Stimulated activated naive B cell treated with anti-CD40 and anti-IgM and Interleukin-4, amounts not matched to agents 10 μg/mL and 1 μg/mL and 100 μg/mL, for 72 hours (primary cell): ENCODE measurements around the gene UBE4B.
"Not testable (repeated sequence)": the region's sequence is repeated elsewhere in the genome, so short reads cannot be mapped to it uniquely, and the experiment has no call there.

Source experiments
- ATAC-seq, 2 donors: fragments of 150-1000 bp; cut with Tn5 transposase; replicated peaks; 2 replicates each; pipeline ENCODE4 v1.10.0; 2021; ENCODE audit warnings: moderate library complexity in 1 of 2
- DNase-seq: peaks from one replicate; pipeline ENCODE4 v3.0.0; 2021
- H3K27ac Mint-ChIP-seq: one replicate; pipeline ENCODE4 v1.8.0; 2022; ENCODE audit warnings: mild to moderate bottlenecking, mixed read lengths
- H3K27me3 Mint-ChIP-seq, 2 donors: one replicate each; pipeline ENCODE4 v1.8.0; 2022; ENCODE audit warnings: mixed read lengths in 2 of 2
- H3K36me3 Mint-ChIP-seq, 2 donors: one replicate each; pipeline ENCODE4 v1.8.0; 2022; ENCODE audit warnings: mixed read lengths in 2 of 2, mild to moderate bottlenecking in 1 of 2
- H3K4me1 Mint-ChIP-seq, 2 donors: one replicate each; pipeline ENCODE4 v1.8.0; 2022; ENCODE audit warnings: mixed read lengths in 2 of 2, mild to moderate bottlenecking in 1 of 2
- H3K4me3 Mint-ChIP-seq, 2 donors: one replicate each; pipeline ENCODE4 v1.8.0; 2022; ENCODE audit warnings: mild to moderate bottlenecking in 2 of 2, mixed read lengths in 2 of 2, moderate library complexity in 1 of 2
- H3K9me3 Mint-ChIP-seq, 2 donors: one replicate each; pipeline ENCODE4 v1.8.0; 2022; ENCODE audit warnings: mixed read lengths in 2 of 2, mild to moderate bottlenecking in 1 of 2

Gene UBE4B

GRCh38 chr1:10020678-10021077 is 12.1 kb upstream of the UBE4B start:
- DNase-seq, ATAC-seq, H3K9me3 Mint-ChIP-seq, H3K36me3 Mint-ChIP-seq, H3K27me3 Mint-ChIP-seq, H3K27ac Mint-ChIP-seq, H3K4me1 Mint-ChIP-seq, H3K4me3 Mint-ChIP-seq: not testable (repeated sequence)

GRCh38 chr1:10021992-10022391 is 10.8 kb upstream of the UBE4B start:
- DNase-seq, H3K27me3 Mint-ChIP-seq, H3K36me3 Mint-ChIP-seq, ATAC-seq, H3K4me3 Mint-ChIP-seq, H3K9me3 Mint-ChIP-seq, H3K4me1 Mint-ChIP-seq, H3K27ac Mint-ChIP-seq: not testable (repeated sequence)

- Mint-ChIP-seq H3K36me3 (no peaks in the 10 kb centered on the region), H3K4me3 (no peak overlapping the region), H3K4me1 (no peaks in the 10 kb centered on the region), H3K27me3 (peaks cover 0 to 2% of the 10 kb centered on the region in 2 donors), H3K9me3 (no peaks in the 10 kb centered on the region), H3K27ac (no peak overlapping the region)
- ATAC-seq (no peak), DNase-seq (no peak)
Measured at GRCh38 chr1:10022656-10023055, 10.1 kb upstream of the UBE4B start.

- Mint-ChIP-seq H3K4me1 (no peaks in the 10 kb centered on the region), H3K9me3 (no peaks in the 10 kb centered on the region), H3K36me3 (no peaks in the 10 kb centered on the region), H3K27ac (no peak overlapping the region), H3K4me3 (no peak overlapping the region), H3K27me3 (no peaks in the 10 kb centered on the region)
- DNase-seq (no peak), ATAC-seq (no peak)
Measured at GRCh38 chr1:10025354-10025753, 7.4 kb upstream of the UBE4B start.

DNA sequence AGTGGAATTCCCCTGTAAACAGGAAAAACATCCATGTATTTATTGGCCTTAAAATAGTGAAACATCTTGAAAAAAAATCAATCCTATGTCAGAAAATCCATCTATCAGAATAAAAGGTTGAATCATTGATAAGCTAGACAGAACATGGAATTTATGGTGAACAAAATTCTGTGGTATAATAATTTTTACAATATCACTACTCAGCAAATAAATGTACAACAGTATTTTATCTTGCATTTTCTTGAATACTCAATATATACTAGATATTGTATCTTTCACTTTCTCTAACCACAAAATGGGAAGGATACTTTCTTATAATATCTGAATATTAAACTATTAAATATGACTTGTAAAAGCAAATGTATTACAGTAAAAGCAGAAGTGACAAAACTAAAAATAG is 5.7 kb upstream of the UBE4B start:
- no peak overlapping the region for H3K4me3 Mint-ChIP-seq
- ATAC-seq (no peak), DNase-seq (no peak)
- H3K36me3 Mint-ChIP-seq: no peaks in the 10 kb centered on the region
- H3K27ac Mint-ChIP-seq: no peak overlapping the region
- no peaks in the 10 kb centered on the region for H3K27me3 Mint-ChIP-seq
- H3K9me3 Mint-ChIP-seq: no peaks in the 10 kb centered on the region
- H3K4me1 Mint-ChIP-seq: peaks cover 0 to 1% of the 10 kb centered on the region in 2 donors

GRCh38 chr1:10028956-10029500 is 3.7 kb upstream of the UBE4B start:
- not testable (repeated sequence) for H3K9me3 Mint-ChIP-seq, H3K36me3 Mint-ChIP-seq, H3K27ac Mint-ChIP-seq, H3K27me3 Mint-ChIP-seq, DNase-seq, ATAC-seq, H3K4me3 Mint-ChIP-seq
- peaks cover 5 to 14% of the 10 kb centered on the region in 2 donors for H3K4me1 Mint-ChIP-seq

- H3K4me1 Mint-ChIP-seq: peaks cover 11 to 27% of the 10 kb centered on the region in 2 donors
- no peaks in the 10 kb centered on the region for H3K9me3 Mint-ChIP-seq
- DNase-seq (no peak), ATAC-seq (no peak)
- H3K36me3 Mint-ChIP-seq: no peaks in the 10 kb centered on the region
- H3K27ac Mint-ChIP-seq: no peak overlapping the region
- no peak overlapping the region for H3K4me3 Mint-ChIP-seq
- H3K27me3 Mint-ChIP-seq: no peaks in the 10 kb centered on the region
Measured at GRCh38 chr1:10031461-10031860, 1.3 kb upstream of the UBE4B start.

DNA sequence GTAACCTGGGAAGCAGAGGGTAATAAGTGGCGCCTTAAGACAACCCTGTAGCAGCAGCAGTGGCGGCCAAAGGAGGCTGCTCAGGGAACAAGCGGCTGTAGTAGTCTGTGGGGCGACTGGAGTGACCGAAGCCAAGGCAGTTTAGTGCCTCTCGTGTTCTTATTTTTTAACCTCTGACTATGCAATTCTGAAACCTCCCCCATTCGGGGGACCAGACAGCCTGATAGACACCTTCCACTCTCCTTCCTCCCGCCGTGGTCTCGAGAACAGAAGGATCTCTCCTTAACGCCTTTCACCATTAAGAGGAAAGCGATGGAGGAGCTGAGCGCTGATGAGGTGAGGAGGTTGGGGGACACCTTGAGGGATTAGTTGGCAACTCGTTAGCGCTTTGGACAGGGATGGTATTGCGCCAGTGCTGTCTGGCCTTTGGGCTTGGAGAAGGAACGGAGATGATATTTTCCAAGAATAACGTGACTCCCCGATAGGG is 644 bp downstream of the UBE4B start:
- Mint-ChIP-seq H3K4me1 (peaks cover 11 to 27% of the 10 kb centered on the region in 2 donors), H3K4me3 (peak overlapping the region; percentile 94 to 95), H3K9me3 (no peaks in the 10 kb centered on the region), H3K27me3 (no peaks in the 10 kb centered on the region), H3K36me3 (peaks cover 0 to under 1% of the 10 kb centered on the region in 2 donors), H3K27ac (peak overlapping the region; percentile 96)
- peak; percentile 32 to 41 for ATAC-seq
- DNase-seq: no peak

GRCh38 chr1:10042746-10043145 is 10.0 kb downstream of the UBE4B start:
- no peak for DNase-seq
- H3K27ac Mint-ChIP-seq: no peak overlapping the region
- peaks cover 14 to 41% of the 10 kb centered on the region in 2 donors for H3K4me1 Mint-ChIP-seq
- no peaks in the 10 kb centered on the region for H3K27me3 Mint-ChIP-seq
- no peaks in the 10 kb centered on the region for H3K9me3 Mint-ChIP-seq
- ATAC-seq: no peak
- H3K4me3 Mint-ChIP-seq: no peak overlapping the region
- H3K36me3 Mint-ChIP-seq: peaks cover 27 to 28% of the 10 kb centered on the region in 2 donors

- Mint-ChIP-seq H3K4me1 (peaks cover 15 to 31% of the 10 kb centered on the region in 2 donors), H3K27ac (no peak overlapping the region), H3K27me3 (no peaks in the 10 kb centered on the region), H3K4me3 (no peak overlapping the region), H3K9me3 (no peaks in the 10 kb centered on the region), H3K36me3 (peaks cover 26 to 34% of the 10 kb centered on the region in 2 donors)
- DNase-seq (no peak), ATAC-seq (no peak)
Measured at GRCh38 chr1:10045480-10046355, 13.0 kb downstream of the UBE4B start.

DNA sequence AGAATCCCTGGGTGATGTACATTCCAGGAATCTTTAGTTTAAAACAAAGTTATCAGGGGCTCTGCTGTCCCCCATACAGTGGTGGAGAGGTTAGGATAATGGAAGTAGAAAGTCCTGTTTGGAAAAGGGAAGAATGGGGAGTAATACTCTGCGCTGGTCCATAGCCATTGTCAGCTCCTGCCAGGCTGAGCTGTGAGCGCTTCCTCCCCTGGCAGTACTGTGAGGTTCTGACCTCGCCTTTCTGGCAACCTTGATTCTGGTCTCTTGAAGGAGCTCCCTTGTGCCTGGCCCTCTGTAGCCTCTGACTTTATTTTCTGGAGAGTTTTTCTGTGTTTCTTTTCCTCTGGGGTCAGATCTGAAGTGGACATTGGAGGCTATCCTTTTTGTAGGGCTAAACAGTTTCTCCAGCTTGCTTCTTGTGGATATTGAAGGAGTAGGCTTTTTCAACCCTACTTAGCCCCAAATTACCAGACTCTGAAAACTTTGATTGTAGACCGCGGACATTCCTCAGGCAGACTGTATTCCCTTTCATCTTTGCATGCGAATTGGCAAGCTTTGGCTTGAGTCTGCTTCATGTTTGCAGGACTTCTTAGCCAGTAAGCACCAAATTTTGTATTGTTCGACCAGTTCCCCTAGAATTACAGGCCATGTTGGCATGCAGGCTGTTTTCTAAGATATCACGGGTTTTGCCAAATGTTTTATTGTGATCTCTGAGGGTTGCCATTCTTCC is 13.8 kb downstream of the UBE4B start:
- peaks cover 15 to 31% of the 10 kb centered on the region in 2 donors for H3K4me1 Mint-ChIP-seq
- H3K36me3 Mint-ChIP-seq: peaks cover 27 to 42% of the 10 kb centered on the region in 2 donors

DNA sequence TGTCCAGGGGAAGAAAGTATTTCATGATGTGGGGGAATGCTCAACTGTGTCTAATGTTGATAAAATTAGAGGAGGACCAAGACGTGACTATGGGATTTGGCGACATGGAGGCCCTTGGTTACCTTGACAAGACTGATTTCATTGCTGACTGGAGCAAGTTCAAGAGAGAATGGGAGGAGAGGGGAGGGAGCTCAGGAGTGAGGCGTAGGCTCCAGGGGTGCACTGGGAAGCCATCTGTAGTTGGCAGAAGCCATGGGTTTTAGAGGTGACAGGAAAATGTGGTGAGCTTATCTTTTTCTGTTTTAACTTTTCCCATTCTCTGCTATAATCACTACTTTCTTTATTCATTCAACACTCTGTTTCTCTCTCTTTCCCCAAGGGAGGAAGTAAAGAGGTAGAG is 15.8 kb downstream of the UBE4B start:
- no peak for ATAC-seq
- no peaks in the 10 kb centered on the region for H3K9me3 Mint-ChIP-seq
- H3K27ac Mint-ChIP-seq: no peak overlapping the region

More for the DNA sequence above, 13.8 kb downstream of the UBE4B start:
- ATAC-seq: no peak
- H3K9me3 Mint-ChIP-seq: no peaks in the 10 kb centered on the region
- H3K4me3 Mint-ChIP-seq: no peak overlapping the region
- no peak for DNase-seq
- no peaks in the 10 kb centered on the region for H3K27me3 Mint-ChIP-seq
- H3K27ac Mint-ChIP-seq: no peak overlapping the region

DNA sequence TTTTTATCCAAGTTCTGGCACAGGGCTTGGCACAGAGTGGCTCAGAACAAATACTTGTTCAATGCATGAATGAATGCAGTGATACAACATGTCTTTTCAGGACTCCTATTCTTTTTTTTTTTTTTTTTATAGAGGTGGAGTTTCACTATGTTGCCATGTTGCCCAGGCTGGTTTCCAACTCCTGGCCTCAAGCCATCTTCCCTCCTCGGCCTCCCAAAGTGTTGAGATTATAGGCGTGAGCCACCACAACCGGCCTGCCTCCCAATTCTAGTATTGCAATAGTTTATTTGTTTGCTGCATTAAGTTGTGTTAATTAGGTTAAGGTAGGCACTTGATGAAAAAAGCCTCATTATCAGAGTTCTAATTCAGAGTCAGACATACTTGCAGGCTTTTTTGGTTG is 17.9 kb downstream of the UBE4B start:
- DNase-seq (no peak), ATAC-seq (no peak)
- no peaks in the 10 kb centered on the region for H3K9me3 Mint-ChIP-seq
- H3K4me3 Mint-ChIP-seq: no peak overlapping the region
- peaks cover 29 to 44% of the 10 kb centered on the region in 2 donors for H3K36me3 Mint-ChIP-seq
- H3K27me3 Mint-ChIP-seq: no peaks in the 10 kb centered on the region
- H3K27ac Mint-ChIP-seq: no peak overlapping the region
- peaks cover 9 to 33% of the 10 kb centered on the region in 2 donors for H3K4me1 Mint-ChIP-seq

More for the DNA sequence above, 15.8 kb downstream of the UBE4B start:
- no peak overlapping the region for H3K4me3 Mint-ChIP-seq
- peaks cover 15 to 40% of the 10 kb centered on the region in 2 donors for H3K4me1 Mint-ChIP-seq
- no peak for DNase-seq
- H3K36me3 Mint-ChIP-seq: peaks cover 24 to 47% of the 10 kb centered on the region in 2 donors
- H3K27me3 Mint-ChIP-seq: no peaks in the 10 kb centered on the region

DNA sequence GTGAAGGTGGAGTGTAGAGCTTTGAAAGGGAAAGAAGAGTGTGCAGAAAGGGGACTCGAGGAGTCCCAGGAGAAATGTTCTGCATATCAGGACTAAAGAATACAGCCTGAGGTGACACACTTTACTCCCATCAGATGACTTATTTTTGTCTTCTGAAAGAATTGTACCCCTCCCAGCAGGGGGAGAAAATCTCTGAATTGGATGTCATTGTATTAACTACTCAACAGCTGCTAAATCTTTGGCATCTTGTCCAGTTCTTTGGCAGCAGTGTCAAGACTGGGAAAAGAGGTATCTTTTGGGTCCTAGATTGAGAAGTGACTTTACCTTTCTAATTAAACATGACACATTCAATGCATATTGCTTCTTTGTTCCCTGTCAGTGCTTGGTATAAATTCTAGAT is 18.9 kb downstream of the UBE4B start:
- Mint-ChIP-seq H3K4me3 (no peak overlapping the region), H3K36me3 (peaks cover 27 to 43% of the 10 kb centered on the region in 2 donors), H3K4me1 (peaks cover 10 to 22% of the 10 kb centered on the region in 2 donors), H3K27me3 (no peaks in the 10 kb centered on the region), H3K9me3 (no peaks in the 10 kb centered on the region), H3K27ac (no peak overlapping the region)
- ATAC-seq (no peak), DNase-seq (no peak)
